Mucosa of gallbladder (tissue), 1 donor: Measurements from ENCODE around the gene KCNQ5. TPM values are rescaled to one million over a fixed set of nuclear protein-coding genes. Genes with fewer than 3 reads are reported as not detected.

Source experiments
- DNase-seq: peaks from one replicate; pipeline ENCODE4 v3.0.0-alpha.2; 2020; ENCODE audit warnings: low spot score
- total RNA-seq: library from RNA; stranded (reverse); gene quantifications from one replicate; pipeline ENCODE4 v1.2.1, GENCODE V29; 2021
- donor health status: DM: no; HTN: no; CAD: no.

KCNQ5 gene
- total RNA-seq, 1 donor from 2014 or later = 2.3 TPM

DNA sequence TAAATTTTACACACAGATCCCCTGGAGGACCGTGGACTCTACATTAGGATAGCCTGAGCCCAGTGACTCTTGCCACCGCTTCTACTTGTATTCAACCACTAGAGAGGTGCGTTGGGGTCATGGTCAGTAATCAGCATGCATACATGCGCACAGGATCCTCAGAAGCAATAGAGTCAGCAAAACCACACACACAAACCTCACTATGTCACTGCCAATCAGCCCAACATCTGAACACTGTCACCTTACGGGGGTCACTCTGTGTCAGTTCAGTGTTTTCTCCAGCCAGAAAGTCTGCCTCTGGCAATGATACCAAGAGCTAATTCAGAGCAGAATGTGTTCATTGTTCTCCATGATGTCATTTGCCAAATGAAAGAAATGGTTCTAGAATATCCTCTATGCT lies 378.1 kb downstream of the KCNQ5 start:
- DNase-seq = no peak

DNA sequence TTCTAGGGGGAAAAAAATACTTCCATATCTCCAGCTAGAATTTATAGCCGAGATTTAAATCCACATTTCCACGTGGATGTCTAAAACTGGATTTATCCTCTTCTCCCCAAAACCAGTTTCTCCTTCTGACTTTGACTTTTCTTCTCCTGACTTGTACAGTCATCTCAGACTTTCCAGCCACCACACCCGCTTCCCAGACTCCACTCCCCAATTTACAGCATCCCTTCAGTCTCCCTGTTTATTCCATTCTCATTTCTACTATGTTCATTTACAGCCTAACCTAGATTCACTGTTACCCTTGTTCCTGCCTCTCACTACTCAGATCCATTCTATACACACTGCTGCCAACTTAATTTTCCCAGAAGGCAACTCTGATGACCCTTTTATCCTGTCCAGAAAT lies 378.6 kb downstream of the KCNQ5 start:
- no peak for DNase-seq

DNA sequence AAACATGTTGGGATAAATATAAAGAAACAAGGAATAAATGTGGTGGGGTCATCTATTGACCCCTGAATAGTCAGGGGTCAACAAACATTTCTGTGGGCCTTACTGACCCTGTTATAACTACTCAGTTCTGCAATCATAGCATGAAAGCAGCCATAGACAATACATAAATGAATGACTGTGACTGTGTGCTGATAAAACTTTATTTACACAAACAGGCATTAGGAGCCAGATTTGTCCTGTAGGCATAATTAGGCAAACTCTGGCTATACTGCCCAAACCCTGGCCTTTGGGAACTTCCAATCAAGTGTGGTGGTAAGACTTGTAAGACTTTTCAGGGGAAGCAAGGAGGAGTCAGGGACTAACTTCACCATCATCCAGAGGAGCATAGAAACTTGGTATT lies 380.7 kb downstream of the KCNQ5 start:
- no peak for DNase-seq

- DNase-seq = no peak
Observed at GRCh38 chr6:73003302-73003701, 381.4 kb downstream of the KCNQ5 start.

- no peak for DNase-seq
Observed at GRCh38 chr6:73004231-73004630, 382.4 kb downstream of the KCNQ5 start.

DNA sequence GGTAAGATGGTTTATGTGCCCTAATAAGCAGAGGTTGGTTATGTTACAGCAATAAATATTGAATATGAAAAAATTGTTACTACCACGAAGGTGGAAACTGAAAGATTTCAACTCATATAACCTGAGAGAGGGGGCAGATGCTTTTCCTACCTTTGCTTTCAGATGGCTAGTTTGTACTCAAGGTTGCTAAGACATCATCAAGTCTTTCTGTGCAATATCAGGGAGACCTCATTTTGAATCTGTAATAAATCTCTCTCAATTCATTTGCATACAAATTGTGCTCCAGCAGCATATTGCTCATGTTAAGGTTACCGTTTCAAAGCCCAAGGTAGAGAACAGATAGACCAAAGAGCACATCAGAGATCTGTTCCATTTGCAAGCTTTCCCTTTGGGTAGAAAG lies 383.0 kb downstream of the KCNQ5 start:
- no peak for DNase-seq

DNA sequence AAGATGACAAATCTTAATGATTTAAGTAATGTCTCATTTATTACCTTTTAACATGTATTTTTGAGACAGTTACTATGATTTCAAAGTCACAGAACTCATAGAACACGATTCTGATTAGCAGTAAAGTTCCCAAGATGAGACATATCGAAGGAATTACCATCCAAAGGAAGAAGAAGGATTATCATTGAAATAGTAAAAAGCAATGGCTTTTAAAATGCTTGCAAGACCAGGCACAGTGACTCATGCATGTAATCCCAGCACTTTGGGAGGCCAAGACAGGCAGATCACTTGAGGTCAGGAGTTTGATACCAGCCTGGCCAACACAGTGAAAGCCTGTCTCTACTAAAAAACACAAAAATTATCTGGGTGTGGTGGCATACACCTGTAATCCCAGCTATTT lies 384.3 kb downstream of the KCNQ5 start:
- no peak for DNase-seq

DNA sequence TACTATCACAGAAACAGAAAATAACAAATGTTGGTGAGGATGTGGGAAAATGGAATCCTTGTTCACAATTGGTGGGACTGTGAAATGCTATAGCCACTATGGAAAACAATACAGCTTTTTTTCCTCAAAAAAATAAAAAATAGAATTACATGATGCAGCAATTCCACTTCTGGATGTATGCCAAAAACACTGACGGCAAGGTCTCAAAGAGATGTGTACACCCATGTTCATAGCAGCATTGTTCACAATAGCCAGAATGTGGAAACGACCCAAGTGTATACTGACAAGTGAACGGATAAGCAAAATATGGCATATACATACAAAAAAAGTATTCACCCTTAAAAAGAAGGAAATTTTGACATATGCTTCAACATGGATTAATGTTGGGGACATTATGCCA lies 390.1 kb downstream of the KCNQ5 start:
- DNase-seq = no peak

DNA sequence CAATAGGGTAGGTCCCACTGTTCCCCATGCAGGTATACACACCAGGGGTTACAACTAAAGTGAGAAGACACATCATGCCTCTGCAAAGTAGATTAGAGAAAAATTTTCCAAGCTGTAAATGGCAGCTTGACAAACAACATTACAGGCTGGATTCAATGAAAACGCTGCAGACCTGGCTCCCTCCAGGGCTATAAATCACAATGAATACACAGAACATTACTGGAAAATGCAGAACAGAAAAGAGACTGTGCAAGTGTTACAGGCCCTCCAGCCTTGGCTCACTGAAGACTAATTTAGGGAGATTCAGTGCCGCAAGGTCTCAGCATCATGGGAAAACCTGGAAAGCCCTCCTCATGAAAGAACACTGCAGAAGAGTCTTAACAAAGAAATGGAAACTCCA lies 395.6 kb downstream of the KCNQ5 start:
- no peak for DNase-seq

DNA sequence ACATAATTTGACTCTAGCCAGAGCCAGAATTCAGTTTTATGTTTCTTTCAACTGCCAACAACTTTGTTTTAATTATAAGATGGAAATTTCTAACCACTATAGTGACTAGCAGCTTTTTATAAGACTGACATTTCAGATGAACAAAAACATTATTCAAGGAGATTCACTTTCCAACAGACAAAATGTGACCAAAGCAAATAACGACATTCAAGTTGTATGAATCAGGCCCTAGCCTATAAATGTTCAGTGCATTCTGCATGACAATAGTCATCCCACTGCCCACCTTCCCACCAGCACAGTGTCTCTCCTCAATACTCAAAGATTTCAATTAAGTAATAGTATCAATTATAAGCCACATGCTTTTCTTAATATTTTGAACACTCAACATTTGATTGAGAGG lies 402.7 kb downstream of the KCNQ5 start:
- DNase-seq = no peak

- DNase-seq = no peak
Observed at GRCh38 chr6:73027691-73028090, 405.8 kb downstream of the KCNQ5 start.

DNA sequence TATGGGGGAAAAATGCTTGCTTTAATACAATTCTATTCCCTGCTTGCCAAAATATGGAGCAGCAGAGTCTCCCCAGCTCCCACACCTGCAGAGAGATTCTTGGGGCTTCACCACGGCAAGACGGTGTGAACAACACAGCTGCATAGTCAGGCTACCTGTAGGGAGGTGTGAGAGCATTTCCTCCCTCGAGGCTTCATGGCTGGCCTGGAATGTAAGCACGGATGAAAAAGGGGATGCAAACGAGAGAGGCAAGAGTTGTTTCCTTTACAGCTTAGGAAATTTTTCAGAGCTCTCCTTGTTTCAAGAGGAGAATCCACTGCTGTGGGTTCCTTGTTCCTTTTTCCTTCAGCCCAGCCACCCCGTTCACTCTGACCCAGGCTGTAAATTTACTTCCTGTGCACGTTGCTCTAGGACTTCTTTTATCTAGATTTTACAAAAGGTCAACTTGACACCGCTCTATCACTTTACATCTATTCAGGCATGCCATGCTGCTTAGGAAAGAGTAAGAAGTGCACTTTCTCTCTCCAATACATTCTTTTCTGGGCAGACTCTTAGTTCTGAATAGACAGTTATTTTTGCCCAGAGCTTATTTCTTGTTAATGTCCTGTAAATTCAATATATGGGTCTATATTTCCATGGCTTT lies 406.4 kb downstream of the KCNQ5 start:
- DNase-seq = no peak

- DNase-seq = no peak
Observed at GRCh38 chr6:73028893-73029450, 407.1 kb downstream of the KCNQ5 start.

DNA sequence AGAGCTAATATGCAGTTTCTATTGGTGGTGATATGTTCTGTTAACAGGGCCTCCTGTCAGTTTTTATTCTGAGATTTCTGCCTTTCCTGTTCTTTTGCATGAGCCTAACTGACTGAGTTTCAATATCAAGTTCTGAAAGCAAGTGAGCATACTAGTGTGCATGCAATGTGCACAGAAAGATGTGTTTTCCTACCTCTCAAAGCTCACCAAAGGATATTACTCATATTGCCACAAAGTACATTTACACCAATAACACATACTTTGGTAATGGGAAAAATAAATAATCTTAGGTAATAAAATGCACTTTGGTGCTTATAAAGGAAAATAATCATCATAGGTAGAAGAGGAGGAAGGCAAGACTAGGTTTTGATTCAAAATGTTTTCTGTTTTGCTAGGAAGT lies 408.4 kb downstream of the KCNQ5 start:
- no peak for DNase-seq

DNA sequence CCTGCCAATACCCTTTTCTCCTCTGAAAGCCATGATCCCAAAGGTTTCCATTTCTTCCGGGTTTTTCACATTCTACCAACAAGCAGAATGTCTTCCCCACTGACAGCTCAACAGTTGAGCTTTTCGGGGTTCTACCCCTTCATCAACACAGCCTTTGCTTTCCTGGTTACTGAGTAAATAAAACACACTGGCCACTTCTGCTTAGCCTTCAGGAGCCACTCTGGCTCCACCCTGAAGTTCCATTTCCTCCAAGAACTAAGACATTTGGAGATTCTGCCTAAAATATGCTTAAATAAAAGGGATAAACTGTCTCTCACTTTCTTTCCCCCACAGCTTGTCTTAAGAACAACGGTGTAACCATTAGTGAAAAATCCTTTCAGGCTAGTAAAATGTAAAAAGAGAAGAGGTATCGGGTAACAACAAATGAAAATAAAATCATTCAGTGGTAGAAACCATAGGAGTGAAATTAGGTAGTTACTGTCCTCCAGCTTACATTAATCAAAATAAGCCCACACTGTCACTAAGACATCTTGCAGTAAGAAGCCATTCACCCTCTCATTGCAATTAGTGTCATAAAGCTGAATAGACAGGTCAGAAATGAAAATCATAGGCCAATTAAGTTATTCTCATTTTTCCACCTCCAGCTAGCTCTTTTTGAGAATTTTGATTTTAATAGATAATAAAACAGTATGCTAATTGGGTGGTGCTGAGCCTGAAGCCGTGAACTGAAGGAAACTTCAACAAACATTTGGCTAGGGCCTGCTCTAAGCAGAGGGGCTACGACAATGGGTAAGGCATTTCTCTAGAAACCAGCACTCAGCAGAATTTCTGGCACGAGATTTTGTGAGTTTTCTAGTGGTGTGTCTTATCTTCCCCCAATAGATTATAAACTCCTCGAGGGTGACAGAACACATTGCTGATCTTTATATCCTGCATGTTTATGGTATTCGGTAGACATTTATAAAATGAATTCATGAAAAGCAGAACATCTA lies 409.2 kb downstream of the KCNQ5 start:
- DNase-seq = no peak

- DNase-seq = no peak
Observed at GRCh38 chr6:73032586-73032985, 410.7 kb downstream of the KCNQ5 start.

- no peak for DNase-seq
Observed at GRCh38 chr6:73036689-73037088, 414.8 kb downstream of the KCNQ5 start.

DNA sequence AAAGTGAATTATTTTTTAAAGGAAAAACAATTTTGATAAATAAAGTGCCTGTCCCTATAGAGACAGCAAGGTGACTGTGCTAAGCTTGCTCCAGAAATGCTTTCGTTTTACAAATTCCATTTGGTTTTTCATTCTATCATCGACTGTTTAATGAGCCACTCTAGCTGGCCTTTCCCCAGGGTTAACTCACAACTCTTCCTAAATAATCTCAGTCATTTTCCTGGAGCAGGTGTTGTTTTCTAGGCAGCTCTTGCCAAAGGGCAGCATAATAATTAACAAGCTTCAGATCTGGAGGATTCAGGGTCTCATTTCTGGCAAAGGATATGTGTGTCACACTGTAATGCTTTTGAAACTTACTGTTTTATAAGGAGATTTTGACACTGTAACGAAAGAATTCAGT lies 419.2 kb downstream of the KCNQ5 start:
- no peak for DNase-seq

- no peak for DNase-seq
Observed at GRCh38 chr6:73042892-73043291, 421.0 kb downstream of the KCNQ5 start.

DNA sequence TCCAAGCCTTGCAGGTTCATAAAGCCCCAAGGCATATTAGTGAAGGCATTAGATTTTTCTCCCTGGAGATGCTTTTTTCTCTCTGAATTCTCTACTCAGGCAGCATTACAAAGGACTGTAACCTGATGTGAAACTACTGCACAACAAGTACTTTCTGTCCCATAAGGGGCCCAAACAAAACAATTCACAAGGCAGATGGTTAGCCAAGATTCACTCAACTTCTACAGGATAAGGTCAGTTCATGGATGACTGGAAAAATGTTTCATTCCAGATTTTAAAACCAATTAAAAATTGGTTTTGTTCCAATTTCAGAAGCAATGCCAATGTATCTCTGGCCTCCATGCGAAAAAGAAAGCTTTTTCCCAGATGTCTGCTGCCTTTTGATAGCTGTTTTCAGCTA lies 421.6 kb downstream of the KCNQ5 start:
- DNase-seq = no peak

DNA sequence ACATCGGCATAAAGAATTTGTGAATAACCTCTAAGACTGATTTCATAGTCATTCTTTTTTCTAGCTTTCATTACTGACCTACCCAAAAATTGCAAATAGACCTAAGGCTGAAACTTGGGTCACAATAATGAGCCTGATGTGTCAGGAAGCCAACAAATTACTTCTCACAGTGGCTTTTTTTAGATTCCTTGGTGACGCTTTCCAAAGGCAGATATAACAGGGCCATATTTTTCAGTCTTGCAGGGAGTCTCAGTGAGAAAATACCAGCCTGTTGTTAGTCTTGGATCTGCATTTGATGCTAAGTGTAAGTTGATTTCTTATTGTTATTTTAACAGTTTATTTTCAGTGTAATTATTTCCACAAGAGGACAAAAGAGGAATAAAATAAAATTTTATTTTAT lies 423.7 kb downstream of the KCNQ5 start:
- no peak for DNase-seq

- DNase-seq = no peak
Observed at GRCh38 chr6:73047801-73048200, 425.9 kb downstream of the KCNQ5 start.
